GM19467 (cell line): ENCODE measurements around the gene PEF1.

Source experiments
- ATAC-seq: cut with Tn5 transposase; IDR thresholded peaks from one replicate; pipeline ENCODE4 v1.9.1; 2021; ENCODE audit warnings: mild to moderate bottlenecking, moderate library complexity; ENCODE audit not compliant: unreplicated experiment

Gene PEF1

GRCh38 chr1:31632649-31633048 lies 12.0 kb downstream of the PEF1 start:
- no peak for ATAC-seq

GRCh38 chr1:31628931-31629556 lies 15.6 kb downstream of the PEF1 start:
- no peak for ATAC-seq

GRCh38 chr1:31627930-31628559 lies 16.6 kb downstream of the PEF1 start:
- ATAC-seq = no peak

GRCh38 chr1:31627301-31627929 lies 17.3 kb downstream of the PEF1 start:
- no peak for ATAC-seq

GRCh38 chr1:31626223-31627207 lies 18.2 kb downstream of the PEF1 start:
- ATAC-seq = no peak

GRCh38 chr1:31625561-31626222 lies 19.0 kb downstream of the PEF1 start:
- no peak for ATAC-seq

- no peak for ATAC-seq
These were observed 19.8 kb downstream of the PEF1 start for GRCh38 chr1:31624731-31625514.

- ATAC-seq = no peak
These were observed 20.4 kb downstream of the PEF1 start for GRCh38 chr1:31624309-31624708.

GRCh38 chr1:31623365-31623764 lies 21.3 kb downstream of the PEF1 start:
- no peak for ATAC-seq

GRCh38 chr1:31621847-31622730 lies 22.6 kb downstream of the PEF1 start:
- no peak for ATAC-seq

GRCh38 chr1:31621498-31621820 lies 23.2 kb downstream of the PEF1 start:
- no peak for ATAC-seq

GRCh38 chr1:31620631-31621497 lies 23.8 kb downstream of the PEF1 start:
- ATAC-seq = no peak

GRCh38 chr1:31618916-31619846 lies 25.5 kb downstream of the PEF1 start:
- no peak for ATAC-seq

GRCh38 chr1:31617916-31618746 lies 26.5 kb downstream of the PEF1 start:
- no peak for ATAC-seq

GRCh38 chr1:31617218-31617915 lies 27.3 kb downstream of the PEF1 start, which contains the start of gene HCRTR1:
TSS of gene HCRTR1 (plus strand) at chr1:31617689. CDS start at chr1:31619193, 1,504 bp downstream.
- ATAC-seq = no peak
